ENCODE data around the gene FCGR3A.
"Not testable (repeated sequence)": the region's sequence is repeated elsewhere in the genome, so short reads cannot be mapped to it uniquely, and the experiment has no call there.

FCGR3A gene

DNA sequence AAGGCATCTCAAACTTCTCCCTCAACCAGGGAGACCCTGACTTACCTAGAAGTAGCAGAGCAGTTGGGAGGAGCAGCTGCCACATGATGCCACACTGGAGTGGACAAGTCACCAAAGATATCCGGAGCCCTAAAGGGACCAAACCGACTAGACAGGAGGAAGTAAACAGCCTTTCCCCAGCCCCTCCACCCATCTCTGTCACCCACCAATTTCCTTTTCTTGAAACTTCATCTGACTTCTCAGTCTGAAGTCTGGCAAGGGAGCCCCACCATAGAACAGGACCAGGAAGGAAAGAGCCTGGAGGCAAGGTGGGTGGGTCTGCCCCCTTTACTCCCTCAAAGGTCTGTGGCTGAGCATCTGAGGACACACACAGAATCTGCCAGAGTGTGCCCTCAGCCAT is at the start of gene FCGR3A:
FCGR3A (minus strand) TSS at position 167 of the 400 bp plus-strand sequence; CDS start at position 85, 82 bp downstream.
- DNase-seq (ENCODE audit: low read depth in 2 of 2), result no peak

DNA sequence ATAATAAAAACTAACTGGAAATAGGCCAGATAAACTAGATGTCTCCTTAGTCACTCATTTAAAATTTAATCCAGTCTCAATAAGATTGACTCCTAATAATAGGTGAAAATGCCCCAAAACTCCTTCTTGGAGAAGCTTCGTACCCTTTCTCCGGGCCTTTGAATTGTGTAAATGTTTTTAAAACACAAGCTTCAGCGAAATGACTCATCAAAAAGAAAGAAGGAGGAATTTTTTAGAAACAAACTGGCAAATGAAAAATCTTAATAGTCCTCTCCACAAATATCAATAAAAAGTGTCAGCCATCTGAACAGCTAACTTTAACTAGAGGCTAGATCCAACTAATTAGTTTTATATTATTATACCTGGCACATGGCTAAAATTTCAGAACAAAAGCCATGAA is 47.5 kb upstream of the FCGR3A start:
- not testable (repeated sequence) for DNase-seq (ENCODE audit: low read depth in 2 of 2)

GRCh38 chr1:161595583-161595982 is 46.0 kb upstream of the FCGR3A start:
- DNase-seq (ENCODE audit: low read depth in 2 of 2), result not testable (repeated sequence)

DNA sequence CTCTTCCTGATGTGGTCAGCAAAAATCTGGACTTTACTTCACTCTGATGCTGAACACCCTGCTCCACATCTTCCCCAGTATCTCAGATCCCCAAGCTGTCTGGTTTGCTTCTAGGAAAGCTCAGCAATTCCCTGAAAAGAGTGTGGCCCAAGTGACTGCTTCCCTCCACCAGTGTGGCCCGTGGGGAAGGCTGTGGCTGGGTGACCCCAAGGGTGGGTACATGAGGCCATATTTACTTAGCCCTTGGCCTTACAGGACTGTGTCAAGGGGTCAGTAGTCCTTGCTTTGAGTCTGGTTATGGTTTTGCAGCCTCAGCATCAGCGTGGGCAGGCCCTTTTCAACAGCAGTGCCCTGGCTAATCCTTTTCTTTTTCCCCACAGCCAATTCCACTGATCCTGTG is 45.6 kb upstream of the FCGR3A start:
- not testable (repeated sequence) for DNase-seq (ENCODE audit: low read depth in 2 of 2)

GRCh38 chr1:161594269-161594984 is 44.8 kb upstream of the FCGR3A start:
- not testable (repeated sequence) for DNase-seq (ENCODE audit: low read depth in 2 of 2)

- not testable (repeated sequence) for DNase-seq (ENCODE audit: low read depth in 2 of 2)
Observed at GRCh38 chr1:161593092-161593755, 43.6 kb upstream of the FCGR3A start.

GRCh38 chr1:161592586-161592985 is 43.0 kb upstream of the FCGR3A start:
- not testable (repeated sequence) for DNase-seq (ENCODE audit: low read depth in 2 of 2)

DNA sequence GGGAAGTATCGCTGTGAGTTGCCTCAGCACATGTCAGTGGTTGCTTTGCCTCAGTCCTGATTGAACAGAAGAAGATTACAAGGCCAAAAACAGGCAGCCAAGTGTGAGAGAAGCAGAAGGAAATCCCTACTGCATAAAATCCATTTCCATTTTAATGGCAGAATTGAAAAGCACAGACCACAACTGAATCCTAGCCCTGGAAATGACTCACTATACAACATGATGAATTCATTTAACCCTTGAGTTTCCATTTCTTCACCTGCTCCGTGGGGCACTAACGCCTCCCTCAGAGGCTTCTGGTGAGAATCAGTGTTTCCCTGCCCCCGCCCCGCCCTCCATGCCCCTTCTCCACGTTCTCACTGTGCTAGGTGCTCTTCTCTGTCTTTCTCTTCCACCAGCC is 40.3 kb upstream of the FCGR3A start:
- DNase-seq (ENCODE audit: low read depth in 2 of 2), result not testable (repeated sequence)

GRCh38 chr1:161589365-161589764 is 39.7 kb upstream of the FCGR3A start:
- DNase-seq (ENCODE audit: low read depth in 2 of 2), result not testable (repeated sequence)

- DNase-seq (ENCODE audit: low read depth in 2 of 2), result not testable (repeated sequence)
Observed at GRCh38 chr1:161588596-161588995, 39.0 kb upstream of the FCGR3A start.

DNA sequence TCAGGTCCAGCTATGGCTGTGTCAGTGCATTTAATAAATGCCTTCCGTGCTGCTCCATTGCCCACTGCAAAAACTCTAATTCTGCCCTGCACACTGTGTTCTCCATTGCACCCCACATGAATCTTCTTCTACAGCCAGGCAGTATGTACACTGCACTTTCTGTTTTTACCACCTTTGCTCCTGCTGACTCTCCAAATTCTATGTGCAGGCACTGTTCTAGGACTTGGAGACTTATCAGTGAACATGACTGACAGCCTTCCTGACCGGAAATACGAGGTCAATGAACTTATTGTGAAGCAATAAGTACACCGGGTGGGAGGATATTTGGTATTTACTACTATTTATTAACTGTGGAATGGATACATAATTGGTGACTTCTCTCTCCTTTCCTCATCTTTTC is 33.3 kb upstream of the FCGR3A start:
- not testable (repeated sequence) for DNase-seq (ENCODE audit: low read depth in 2 of 2)

GRCh38 chr1:161580879-161581537 is 31.4 kb upstream of the FCGR3A start:
- DNase-seq (ENCODE audit: low read depth in 2 of 2), result not testable (repeated sequence)

GRCh38 chr1:161579856-161580507 is 30.4 kb upstream of the FCGR3A start:
- DNase-seq (ENCODE audit: low read depth in 2 of 2), result not testable (repeated sequence)

DNA sequence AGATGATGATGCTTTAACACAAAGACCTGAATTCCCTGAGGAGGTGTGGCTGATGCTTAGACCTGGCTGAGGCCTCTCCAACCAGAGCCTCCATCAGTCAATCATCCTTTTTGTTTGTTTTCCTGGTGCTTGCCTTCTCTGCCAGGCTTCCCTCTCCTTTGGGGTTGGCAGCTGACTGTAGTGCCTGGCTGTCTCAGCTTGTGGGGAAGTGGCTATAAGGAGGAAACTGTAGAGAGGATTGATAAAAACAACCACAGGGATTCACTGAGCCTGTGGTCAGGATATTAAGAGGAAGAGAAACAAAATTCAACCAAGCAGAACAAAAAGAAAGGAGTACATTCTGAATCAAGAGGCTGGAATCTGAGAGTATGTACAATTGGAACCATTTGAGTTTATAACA is 27.1 kb upstream of the FCGR3A start:
- DNase-seq (ENCODE audit: low read depth in 2 of 2), result not testable (repeated sequence)

GRCh38 chr1:161571703-161572102 is 22.1 kb upstream of the FCGR3A start:
- DNase-seq (ENCODE audit: low read depth in 2 of 2), result not testable (repeated sequence)

GRCh38 chr1:161566602-161566960 is 17.0 kb upstream of the FCGR3A start:
- not testable (repeated sequence) for DNase-seq (ENCODE audit: low read depth in 2 of 2)

GRCh38 chr1:161563522-161563921 is 13.9 kb upstream of the FCGR3A start:
- DNase-seq (ENCODE audit: low read depth in 2 of 2), result not testable (repeated sequence)

GRCh38 chr1:161562441-161562840 is 12.8 kb upstream of the FCGR3A start:
- not testable (repeated sequence) for DNase-seq (ENCODE audit: low read depth in 2 of 2)

DNA sequence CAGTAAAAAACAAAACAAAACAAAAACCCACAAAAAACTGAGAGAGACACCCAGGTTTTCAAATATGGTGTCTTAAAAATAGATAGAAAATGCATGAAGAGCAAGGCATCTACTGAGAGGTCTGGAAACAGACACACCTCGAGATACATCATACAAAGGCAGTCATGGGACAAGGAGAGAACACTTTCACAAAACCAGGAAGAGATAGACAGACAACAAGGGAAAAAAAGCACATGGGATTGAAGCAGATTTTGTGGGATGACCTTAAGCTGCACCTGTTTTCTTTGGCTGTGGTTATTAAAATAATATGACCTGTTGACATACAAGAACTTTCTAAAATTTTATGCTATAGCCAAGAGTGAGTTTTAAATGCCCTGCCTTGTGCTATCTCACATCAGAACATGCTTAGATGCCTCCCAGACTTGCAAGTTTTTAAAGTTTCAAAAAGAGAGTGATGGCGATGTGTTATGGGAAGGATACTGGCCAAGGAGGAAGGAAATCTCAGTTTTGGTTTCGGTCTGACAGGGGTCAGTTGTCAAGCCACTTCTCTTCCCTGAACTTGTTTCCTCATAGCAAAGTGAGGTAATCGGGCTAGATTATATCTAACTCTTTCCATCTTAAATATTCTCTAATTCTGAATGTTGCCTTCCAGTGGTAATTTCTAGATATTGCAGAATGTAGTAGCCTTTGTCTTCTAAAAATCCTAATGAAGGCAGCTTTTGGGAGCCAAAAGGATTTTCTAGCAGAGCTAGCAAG is 11.5 kb upstream of the FCGR3A start:
- DNase-seq (ENCODE audit: low read depth in 2 of 2), result not testable (repeated sequence)

- DNase-seq (ENCODE audit: low read depth in 2 of 2), result not testable (repeated sequence)
Observed at GRCh38 chr1:161557506-161558450, 8.2 kb upstream of the FCGR3A start.

All from stimulated activated CD8-positive, alpha-beta memory T cell treated with anti-CD3 and anti-CD28 coated beads, Interleukin-2, amount 100 ng/mL, for 48 hours (primary cell).